COLO829 (cell line): ENCODE measurements around the gene NHEJ1.

Experiments used
- DNase-seq: peaks from one replicate; pipeline ENCODE4 v3.0.0; 2012; ENCODE audit warnings: low spot score

The NHEJ1 gene

GRCh38 chr2:219182331-219183150, 21.9 kb upstream of the NHEJ1 start:
- DNase-seq: no peak

- no peak for DNase-seq
Measured at GRCh38 chr2:219181531-219181930, 20.9 kb upstream of the NHEJ1 start.

GRCh38 chr2:219180961-219181360, 20.3 kb upstream of the NHEJ1 start:
- no peak for DNase-seq

GRCh38 chr2:219179601-219180465, 19.2 kb upstream of the NHEJ1 start:
- no peak for DNase-seq

GRCh38 chr2:219178377-219179175, 18.0 kb upstream of the NHEJ1 start:
- DNase-seq: no peak

- peak; percentile 93 for DNase-seq
Measured at GRCh38 chr2:219177552-219178376, 17.1 kb upstream of the NHEJ1 start, which contains the start of gene RETREG2. TSS of gene RETREG2 (plus strand) at chr2:219178275. CDS start at chr2:219178353, 78 bp downstream.

GRCh38 chr2:219176818-219177551, 16.4 kb upstream of the NHEJ1 start, which contains the start of gene CNPPD1:
TSS of gene CNPPD1 (minus strand) at chr2:219176925. CDS start at chr2:219176828, 97 bp downstream.
- DNase-seq: peak; percentile 41

GRCh38 chr2:219175928-219176817, 15.6 kb upstream of the NHEJ1 start:
- no peak for DNase-seq

GRCh38 chr2:219175486-219175885, 14.9 kb upstream of the NHEJ1 start:
- no peak for DNase-seq

- DNase-seq: no peak
Measured at GRCh38 chr2:219174801-219175200, 14.2 kb upstream of the NHEJ1 start.

GRCh38 chr2:219174146-219174545, 13.5 kb upstream of the NHEJ1 start:
- no peak for DNase-seq

GRCh38 chr2:219173176-219173575, 12.6 kb upstream of the NHEJ1 start:
- DNase-seq: no peak

- DNase-seq: no peak
Measured at GRCh38 chr2:219172231-219173154, 11.9 kb upstream of the NHEJ1 start.

GRCh38 chr2:219171231-219171651, 10.6 kb upstream of the NHEJ1 start:
- DNase-seq: peak; percentile 58

- no peak for DNase-seq
Measured at GRCh38 chr2:219169930-219170654, 9.5 kb upstream of the NHEJ1 start, which contains the start of gene SLC23A3. TSS of gene SLC23A3 (minus strand) at chr2:219170029. CDS start at chr2:219169984, 45 bp downstream.

GRCh38 chr2:219168932-219169331, 8.3 kb upstream of the NHEJ1 start:
- no peak for DNase-seq

- DNase-seq: no peak
Measured at GRCh38 chr2:219168526-219168925, 7.9 kb upstream of the NHEJ1 start.
